Choroid plexus epithelial cell (primary cell): ENCODE measurements around the gene MFN1.

Experiments used
- DNase-seq: peaks from one replicate; pipeline ENCODE4 v3.0.0-alpha.2; 2010; ENCODE audit warnings: low read depth
- H3K4me3 ChIP-seq: 2 replicates; pipeline ENCODE4 v1.5.1; 2011; ENCODE audit warnings: low read depth, mild to moderate bottlenecking, control low read depth, low read length, moderate library complexity
- CTCF ChIP-seq: conservative IDR thresholded peaks from 2 replicates; pipeline ENCODE4 v1.5.1; 2011; ENCODE audit warnings: low read depth, mild to moderate bottlenecking, control low read depth, inconsistent platforms, low read length, moderate library complexity

The MFN1 gene

GRCh38 chr3:179348325-179349013 is 960 bp downstream of the MFN1 start:
- no peak for DNase-seq
- TF ChIP-seq CTCF = no peak
- peak overlapping the region; percentile 95 for H3K4me3 ChIP-seq

- no peak overlapping the region for H3K4me3 ChIP-seq
- no peak for TF ChIP-seq CTCF
- DNase-seq = no peak
Measured at GRCh38 chr3:179355996-179356395, 8.5 kb downstream of the MFN1 start.

- no peak for DNase-seq
- H3K4me3 ChIP-seq = no peak overlapping the region
- no peak for TF ChIP-seq CTCF
Measured at GRCh38 chr3:179363332-179363731, 15.8 kb downstream of the MFN1 start.

GRCh38 chr3:179369621-179370020 is 22.1 kb downstream of the MFN1 start:
- no peak for DNase-seq
- no peak for TF ChIP-seq CTCF
- H3K4me3 ChIP-seq = no peak overlapping the region

GRCh38 chr3:179373938-179374337 is 26.4 kb downstream of the MFN1 start:
- no peak for DNase-seq
- H3K4me3 ChIP-seq = no peak overlapping the region
- peak; percentile 23 for TF ChIP-seq CTCF

GRCh38 chr3:179375091-179375999 is 27.8 kb downstream of the MFN1 start:
- TF ChIP-seq CTCF = no peak

More at GRCh38 chr3:179375091-179375999, 27.8 kb downstream of the MFN1 start:
- no peak for DNase-seq
- no peak overlapping the region for H3K4me3 ChIP-seq
